ENCODE data around the gene GRK2. TPM values are rescaled to one million over a fixed set of nuclear protein-coding genes. Genes with fewer than 3 reads are reported as not detected.
A peak's percentile ranks its signal among the peaks of the same experiment; 100 is the strongest.

Gene GRK2
- total RNA-seq, 2 experiments from 2014 or later = 280 to 397 TPM

- TF ChIP-seq, protein P1, sequence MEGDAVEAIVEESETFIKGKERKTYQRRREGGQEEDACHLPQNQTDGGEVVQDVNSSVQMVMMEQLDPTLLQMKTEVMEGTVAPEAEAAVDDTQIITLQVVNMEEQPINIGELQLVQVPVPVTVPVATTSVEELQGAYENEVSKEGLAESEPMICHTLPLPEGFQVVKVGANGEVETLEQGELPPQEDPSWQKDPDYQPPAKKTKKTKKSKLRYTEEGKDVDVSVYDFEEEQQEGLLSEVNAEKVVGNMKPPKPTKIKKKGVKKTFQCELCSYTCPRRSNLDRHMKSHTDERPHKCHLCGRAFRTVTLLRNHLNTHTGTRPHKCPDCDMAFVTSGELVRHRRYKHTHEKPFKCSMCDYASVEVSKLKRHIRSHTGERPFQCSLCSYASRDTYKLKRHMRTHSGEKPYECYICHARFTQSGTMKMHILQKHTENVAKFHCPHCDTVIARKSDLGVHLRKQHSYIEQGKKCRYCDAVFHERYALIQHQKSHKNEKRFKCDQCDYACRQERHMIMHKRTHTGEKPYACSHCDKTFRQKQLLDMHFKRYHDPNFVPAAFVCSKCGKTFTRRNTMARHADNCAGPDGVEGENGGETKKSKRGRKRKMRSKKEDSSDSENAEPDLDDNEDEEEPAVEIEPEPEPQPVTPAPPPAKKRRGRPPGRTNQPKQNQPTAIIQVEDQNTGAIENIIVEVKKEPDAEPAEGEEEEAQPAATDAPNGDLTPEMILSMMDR (conservative IDR thresholded peaks at IDR 0.05; ENCODE audit: low read length) = no peak
- TF ChIP-seq EZH2phosphoT487 (IDR thresholded peaks at IDR 0.05; ENCODE audit: borderline replicate concordance, low read depth, low read length) = no peak
- Histone ChIP-seq H3K79me2 (ENCODE audit: insufficient read depth, low read depth, low read length) (peaks cover 7% of the 10 kb centered on the region; the same call in 1 of the 2 replicates), H3K9me3 (ENCODE audit: low read length) (no peaks in the 10 kb centered on the region), H4K20me1 (ENCODE audit: insufficient read depth, low read length) (no peaks in the 10 kb centered on the region), H3K9me2 (ENCODE audit: insufficient read depth, low read length) (no peaks in the 10 kb centered on the region), H3K27ac (ENCODE audit: low read depth, low read length, poor library complexity, severe bottlenecking) (no peak overlapping the region), H3K4me2 (ENCODE audit: low read length) (no peak overlapping the region), H3K4me1 (ENCODE audit: insufficient read depth, low read length, poor library complexity, severe bottlenecking) (peaks cover 27% of the 10 kb centered on the region), H3K4me3 (ENCODE audit: low read depth, low read length, poor library complexity, severe bottlenecking) (no peak overlapping the region), H2AFZ (ENCODE audit: low read length) (no peak overlapping the region), H3K36me3 (ENCODE audit: insufficient read depth, low read length) (peaks cover 84% of the 10 kb centered on the region)
- DNase-seq (ENCODE audit: low spot score) = no peak
- POLR2A ChIA-PET = no interaction called here
- CTCF ChIA-PET (ENCODE audit: unreplicated experiment) = no interaction called here
- intact Hi-C loops (cut with micrococcal nuclease; ENCODE audit: unreplicated experiment) = no loop called here
- no TSS peak for BruUV-seq (replicated peaks)
Observed at GRCh38 chr11:67284811-67285540, 18.7 kb downstream of the GRK2 start.

DNA sequence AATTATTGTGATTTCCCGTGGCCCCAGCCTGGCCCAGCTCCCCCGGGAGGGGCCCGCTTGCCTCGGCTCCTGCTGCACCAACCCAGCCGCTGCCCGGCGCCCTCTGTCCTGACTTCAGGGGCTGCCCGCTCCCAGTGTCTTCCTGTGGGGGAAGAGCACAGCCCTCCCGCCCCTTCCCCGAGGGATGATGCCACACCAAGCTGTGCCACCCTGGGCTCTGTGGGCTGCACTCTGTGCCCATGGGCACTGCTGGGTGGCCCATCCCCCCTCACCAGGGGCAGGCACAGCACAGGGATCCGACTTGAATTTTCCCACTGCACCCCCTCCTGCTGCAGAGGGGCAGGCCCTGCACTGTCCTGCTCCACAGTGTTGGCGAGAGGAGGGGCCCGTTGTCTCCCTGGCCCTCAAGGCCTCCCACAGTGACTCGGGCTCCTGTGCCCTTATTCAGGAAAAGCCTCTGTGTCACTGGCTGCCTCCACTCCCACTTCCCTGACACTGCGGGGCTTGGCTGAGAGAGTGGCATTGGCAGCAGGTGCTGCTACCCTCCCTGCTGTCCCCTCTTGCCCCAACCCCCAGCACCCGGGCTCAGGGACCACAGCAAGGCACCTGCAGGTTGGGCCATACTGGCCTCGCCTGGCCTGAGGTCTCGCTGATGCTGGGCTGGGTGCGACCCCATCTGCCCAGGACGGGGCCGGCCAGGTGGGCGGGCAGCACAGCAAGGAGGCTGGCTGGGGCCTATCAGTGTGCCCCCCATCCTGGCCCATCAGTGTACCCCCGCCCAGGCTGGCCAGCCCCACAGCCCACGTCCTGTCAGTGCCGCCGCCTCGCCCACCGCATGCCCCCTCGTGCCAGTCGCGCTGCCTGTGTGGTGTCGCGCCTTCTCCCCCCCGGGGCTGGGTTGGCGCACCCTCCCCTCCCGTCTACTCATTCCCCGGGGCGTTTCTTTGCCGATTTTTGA is 19.5 kb downstream of the GRK2 start:
- Histone ChIP-seq H3K27ac (ENCODE audit: low read depth, low read length, poor library complexity, severe bottlenecking) (peak overlapping the region; percentile 94), H3K4me1 (ENCODE audit: insufficient read depth, low read length, poor library complexity, severe bottlenecking) (peaks cover 35% of the 10 kb centered on the region), H4K20me1 (ENCODE audit: insufficient read depth, low read length) (no peaks in the 10 kb centered on the region), H2AFZ (ENCODE audit: low read length) (no peak overlapping the region), H3K9me3 (ENCODE audit: low read length) (no peaks in the 10 kb centered on the region), H3K79me2 (ENCODE audit: insufficient read depth, low read depth, low read length) (peaks cover 14% of the 10 kb centered on the region; the same call in 1 of the 2 replicates), H3K9me2 (ENCODE audit: insufficient read depth, low read length) (no peaks in the 10 kb centered on the region), H3K4me3 (ENCODE audit: low read depth, low read length, poor library complexity, severe bottlenecking) (no peak overlapping the region), H3K36me3 (ENCODE audit: insufficient read depth, low read length) (peaks cover 84% of the 10 kb centered on the region), H3K4me2 (ENCODE audit: low read length) (no peak overlapping the region)
- no peak for TF ChIP-seq EZH2phosphoT487 (IDR thresholded peaks at IDR 0.05; ENCODE audit: borderline replicate concordance, low read depth, low read length)
- TF ChIP-seq, protein P1 (conservative IDR thresholded peaks at IDR 0.05; ENCODE audit: low read length) = no peak
- POLR2A ChIA-PET = no interaction called here
- DNase-seq (ENCODE audit: low spot score) = no peak
- intact Hi-C loops (cut with micrococcal nuclease; ENCODE audit: unreplicated experiment) = no loop called here
- CTCF ChIA-PET (ENCODE audit: unreplicated experiment) = interaction anchor here (0.6 kb wide), 1 partner anchor 22 kb away, joined by 4 read pairs; no protein-coding TSS in a partner anchor
- TSS peak; percentile 80 for BruUV-seq (replicated peaks)
